SU-DHL-6 (cell line): ENCODE results near the gene CCDC85B.

Source experiments
- H2AFZ ChIP-seq: fragments of 200-600 bp; sonication (generic); 2 replicates; pipeline ENCODE4 v1.6.1; 2014; ENCODE audit warnings: low read depth, mild to moderate bottlenecking, moderate library complexity, mixed read lengths, antibody characterized with exemption, low read length; ENCODE audit not compliant: severe bottlenecking
- H3F3A ChIP-seq: fragments of 200-600 bp; shearing (Covaris generic); 2 replicates; pipeline ENCODE4 v1.6.0; 2016; ENCODE audit warnings: antibody characterized with exemption, mild to moderate bottlenecking; ENCODE audit not compliant: insufficient read depth
- H3K27ac ChIP-seq: fragments of 200-600 bp; sonication (generic); 2 replicates; pipeline ENCODE4 v1.5.1; 2016; ENCODE audit warnings: low read depth, mild to moderate bottlenecking, low read length, moderate library complexity, mixed read lengths
- H3K27me3 ChIP-seq: fragments of 200-600 bp; sonication (generic), shearing (Covaris generic); 2 replicates; pipeline ENCODE4 v1.6.0; 2014; ENCODE audit warnings: mild to moderate bottlenecking, low read length
- H3K36me3 ChIP-seq: fragments of 200-600 bp; sonication (generic); 2 replicates; pipeline ENCODE4 v1.6.1; 2014; ENCODE audit warnings: mild to moderate bottlenecking, low read length, mixed read lengths
- H3K4me2 ChIP-seq: fragments of 300-600, 200-600 bp; shearing (Covaris generic), sonication (generic); 2 replicates; pipeline ENCODE4 v1.6.0; 2014; ENCODE audit warnings: low read length, low read depth, mild to moderate bottlenecking; ENCODE audit not compliant: poor library complexity, severe bottlenecking
- H3K4me3 ChIP-seq: fragments of 200-600 bp; sonication (generic); 2 replicates; pipeline ENCODE4 v1.5.1; 2014; ENCODE audit warnings: antibody characterized with exemption, low read length, mild to moderate bottlenecking, mixed read lengths; ENCODE audit not compliant: insufficient read depth, poor library complexity, severe bottlenecking
- H3K79me2 ChIP-seq: fragments of 200-600 bp; sonication (generic); 2 replicates; pipeline ENCODE4 v1.6.1; 2014; ENCODE audit warnings: mild to moderate bottlenecking, low read length, moderate library complexity; ENCODE audit not compliant: insufficient read depth
- H3K9ac ChIP-seq: fragments of 200-600 bp; sonication (generic); 2 replicates; pipeline ENCODE4 v1.7.0; 2014; ENCODE audit warnings: mild to moderate bottlenecking, low read length
- H3K9me2 ChIP-seq: fragments of 200-600 bp; sonication (generic); replicated peaks from 2 replicates; pipeline ENCODE4 v1.6.1; 2014; ENCODE audit warnings: low read length; ENCODE audit not compliant: insufficient read depth
- H3K9me3 ChIP-seq: fragments of 200-600 bp; sonication (generic); 2 replicates; pipeline ENCODE4 v1.6.1; 2014; ENCODE audit warnings: low read length, mixed read lengths; ENCODE audit not compliant: insufficient read depth
- H4K20me1 ChIP-seq: fragments of 200-600 bp; sonication (generic); 2 replicates; pipeline ENCODE4 v1.6.1; 2014; ENCODE audit warnings: low read depth, mild to moderate bottlenecking, antibody characterized with exemption, low read length, moderate library complexity, mixed read lengths
- EZH2phosphoT487 ChIP-seq: fragments of 200-600 bp; sonication (generic), shearing (Covaris generic); conservative IDR thresholded peaks from 2 replicates; pipeline ENCODE4 v1.6.1; 2018; ENCODE audit warnings: mild to moderate bottlenecking, antibody characterized with exemption, low read length, moderate library complexity, mixed read lengths
- TF ChIP-seq, protein P1 (sequence below): fragments of 200-600 bp; sonication (generic); IDR thresholded peaks from one replicate; pipeline ENCODE4 v1.5.1; 2017; ENCODE audit warnings: antibody characterized with exemption, mild to moderate bottlenecking, low read length, moderate library complexity; ENCODE audit not compliant: insufficient read depth, poor library complexity, severe bottlenecking

CCDC85B gene

DNA sequence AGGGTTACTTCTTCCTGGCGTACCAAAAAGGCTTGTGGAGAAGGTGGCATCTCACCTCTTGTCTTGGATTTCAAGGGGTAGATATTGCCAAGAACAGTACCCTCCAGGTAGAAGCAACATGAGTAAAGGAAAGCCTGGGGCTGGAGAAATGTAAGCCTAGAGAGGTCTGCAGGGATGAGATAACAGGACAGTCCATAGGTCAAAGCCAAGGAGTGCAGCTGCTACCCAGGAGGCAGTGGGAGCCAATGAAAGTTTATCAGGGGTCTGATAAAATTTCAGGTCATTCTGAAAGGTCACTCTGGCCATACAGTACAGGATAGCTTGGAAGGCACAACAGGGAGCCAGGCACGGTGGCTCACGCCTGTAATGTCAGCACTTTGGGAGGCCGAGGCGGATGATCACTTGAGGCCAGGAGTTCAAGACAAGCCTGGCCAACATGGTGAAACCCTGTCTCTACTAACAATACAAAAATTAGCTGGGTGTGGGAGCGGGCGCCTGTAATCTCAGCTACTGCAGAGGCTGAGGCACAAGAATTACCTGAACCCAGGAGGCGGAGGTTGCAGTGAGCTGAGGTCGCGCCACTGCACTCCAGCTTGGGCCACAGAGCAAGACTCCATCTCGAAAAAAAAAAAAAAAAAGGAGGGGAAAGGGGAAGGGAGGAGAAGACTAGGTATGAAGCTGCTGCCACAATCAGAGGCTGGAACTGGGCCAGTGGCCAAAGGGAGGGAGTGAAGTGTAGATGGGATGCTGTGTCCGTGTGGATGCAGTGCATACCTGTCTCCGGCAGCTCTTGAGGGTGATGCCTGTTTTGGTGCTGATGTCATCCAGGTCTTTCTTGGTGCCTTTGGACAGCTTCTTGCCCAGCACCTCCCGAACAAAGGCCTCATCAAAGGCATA, 3.4 kb upstream of the CCDC85B start:
- TF ChIP-seq, protein P1, sequence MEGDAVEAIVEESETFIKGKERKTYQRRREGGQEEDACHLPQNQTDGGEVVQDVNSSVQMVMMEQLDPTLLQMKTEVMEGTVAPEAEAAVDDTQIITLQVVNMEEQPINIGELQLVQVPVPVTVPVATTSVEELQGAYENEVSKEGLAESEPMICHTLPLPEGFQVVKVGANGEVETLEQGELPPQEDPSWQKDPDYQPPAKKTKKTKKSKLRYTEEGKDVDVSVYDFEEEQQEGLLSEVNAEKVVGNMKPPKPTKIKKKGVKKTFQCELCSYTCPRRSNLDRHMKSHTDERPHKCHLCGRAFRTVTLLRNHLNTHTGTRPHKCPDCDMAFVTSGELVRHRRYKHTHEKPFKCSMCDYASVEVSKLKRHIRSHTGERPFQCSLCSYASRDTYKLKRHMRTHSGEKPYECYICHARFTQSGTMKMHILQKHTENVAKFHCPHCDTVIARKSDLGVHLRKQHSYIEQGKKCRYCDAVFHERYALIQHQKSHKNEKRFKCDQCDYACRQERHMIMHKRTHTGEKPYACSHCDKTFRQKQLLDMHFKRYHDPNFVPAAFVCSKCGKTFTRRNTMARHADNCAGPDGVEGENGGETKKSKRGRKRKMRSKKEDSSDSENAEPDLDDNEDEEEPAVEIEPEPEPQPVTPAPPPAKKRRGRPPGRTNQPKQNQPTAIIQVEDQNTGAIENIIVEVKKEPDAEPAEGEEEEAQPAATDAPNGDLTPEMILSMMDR, result no peak
- no peak for TF ChIP-seq EZH2phosphoT487
- peaks cover 17% of the 10 kb centered on the region for H3K79me2 ChIP-seq
- no peaks in the 10 kb centered on the region for H3K9me2 ChIP-seq
- H3K27ac ChIP-seq, result 0 out of 2 replicates have a peak overlapping the region, but pooled peaks have one; percentile 41
- peak overlapping the region; percentile 66 for H3K4me3 ChIP-seq
- H3F3A ChIP-seq, result peaks cover 29% of the 10 kb centered on the region
- peak overlapping the region; percentile 93 for H3K9ac ChIP-seq
- H2AFZ ChIP-seq, result no peak overlapping the region
- no peaks in the 10 kb centered on the region for H3K27me3 ChIP-seq
- peak overlapping the region; percentile 93 for H3K4me2 ChIP-seq
- no peaks in the 10 kb centered on the region for H3K9me3 ChIP-seq
- H3K36me3 ChIP-seq, result no peaks in the 10 kb centered on the region
- no peaks in the 10 kb centered on the region for H4K20me1 ChIP-seq

DNA sequence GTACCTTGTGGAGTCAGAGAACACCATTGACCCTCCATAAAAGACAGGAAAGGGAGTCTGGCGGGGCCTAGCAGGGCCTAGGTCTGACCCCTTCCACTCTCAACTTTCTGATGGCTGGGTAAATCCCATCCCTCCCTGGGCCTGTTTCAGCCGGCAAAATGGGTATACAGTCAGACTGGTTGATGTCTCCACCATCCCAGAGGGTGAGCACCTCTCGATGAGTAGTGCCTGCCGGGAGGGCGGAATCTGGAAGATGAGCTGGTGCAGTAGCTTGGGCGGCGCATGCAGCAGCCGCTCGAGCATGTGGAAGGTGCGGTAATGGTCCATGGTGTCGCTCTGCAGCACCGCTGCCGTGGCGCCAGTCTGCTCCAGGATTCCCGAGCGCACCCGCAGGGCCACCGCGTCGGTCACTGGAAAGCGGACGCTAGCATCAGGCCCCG, 2.7 kb upstream of the CCDC85B start:
- TF ChIP-seq, protein P1, result no peak
- no peak for TF ChIP-seq EZH2phosphoT487
- Histone ChIP-seq H2AFZ (peak overlapping the region; percentile 38), H3K27me3 (no peaks in the 10 kb centered on the region), H3K36me3 (no peaks in the 10 kb centered on the region), H3K27ac (peak overlapping the region; percentile 41), H3F3A (peaks cover 35% of the 10 kb centered on the region), H4K20me1 (no peaks in the 10 kb centered on the region), H3K4me3 (peak overlapping the region; percentile 66), H3K4me2 (peak overlapping the region; percentile 93), H3K9ac (peak overlapping the region; percentile 93), H3K79me2 (peaks cover 18% of the 10 kb centered on the region), H3K9me3 (no peaks in the 10 kb centered on the region), H3K9me2 (no peaks in the 10 kb centered on the region)

DNA sequence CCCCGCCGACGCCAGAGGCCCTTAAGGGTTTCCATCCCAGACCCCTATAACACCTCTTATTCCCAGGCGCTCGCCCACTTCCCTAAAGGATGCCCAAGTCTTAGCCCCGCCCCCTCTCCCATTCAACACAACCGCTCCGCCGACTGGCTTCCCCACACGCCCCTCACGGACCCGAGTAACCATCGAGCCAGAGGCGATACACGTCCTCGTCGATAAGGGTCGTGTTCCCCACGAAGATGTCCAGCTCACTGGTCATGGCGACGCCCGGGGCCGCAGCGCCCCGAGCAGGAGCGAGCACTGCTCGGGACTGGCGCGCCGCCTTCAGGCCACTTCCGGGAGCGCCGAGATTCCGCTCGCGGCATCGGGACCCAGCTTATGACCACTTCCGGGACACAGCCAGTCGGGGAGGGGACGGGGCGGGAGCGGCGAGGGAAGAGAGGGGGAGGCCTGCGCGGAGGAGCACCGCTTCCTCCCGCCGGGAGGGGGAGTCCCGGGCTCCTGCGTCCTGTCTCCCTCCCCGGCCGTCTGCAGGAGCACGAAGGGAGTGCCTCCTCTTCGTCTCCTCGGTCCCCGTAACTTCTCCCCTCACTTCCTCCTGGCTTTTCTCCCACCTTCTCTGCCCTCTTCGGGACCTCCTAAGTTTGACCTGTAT, 2.2 kb upstream of the CCDC85B start, which contains the start of gene FIBP:
Gene FIBP, minus strand, starts transcription at position 309 of the 652 bp plus-strand sequence. Its CDS starts 53 bp downstream, at position 256.
- Histone ChIP-seq H3K27me3 (no peaks in the 10 kb centered on the region), H2AFZ (peak within 1 kb of the TSS; percentile 49), H3F3A (peaks cover 36% of the 10 kb centered on the region), H3K36me3 (no peaks in the 10 kb centered on the region), H3K4me3 (peak within 1 kb of the TSS; percentile 66), H4K20me1 (no peaks in the 10 kb centered on the region), H3K4me2 (peak within 1 kb of the TSS; percentile 93), H3K9ac (peak within 1 kb of the TSS; percentile 93), H3K9me3 (no peaks in the 10 kb centered on the region), H3K27ac (peak within 1 kb of the TSS; percentile 53), H3K9me2 (no peaks in the 10 kb centered on the region), H3K79me2 (peaks cover 18% of the 10 kb centered on the region)
- TF ChIP-seq, protein P1, result peak; percentile 66
- TF ChIP-seq EZH2phosphoT487, result no peak
